NCI-H526 (cell line): Measurements from ENCODE around the gene AQP12B.

ENCODE experiments used
- DNase-seq, 2 experiments: peaks; one replicate each; lab custom pipeline; 2025; lab: John Stamatoyannopoulos, UW

AQP12B gene

DNA sequence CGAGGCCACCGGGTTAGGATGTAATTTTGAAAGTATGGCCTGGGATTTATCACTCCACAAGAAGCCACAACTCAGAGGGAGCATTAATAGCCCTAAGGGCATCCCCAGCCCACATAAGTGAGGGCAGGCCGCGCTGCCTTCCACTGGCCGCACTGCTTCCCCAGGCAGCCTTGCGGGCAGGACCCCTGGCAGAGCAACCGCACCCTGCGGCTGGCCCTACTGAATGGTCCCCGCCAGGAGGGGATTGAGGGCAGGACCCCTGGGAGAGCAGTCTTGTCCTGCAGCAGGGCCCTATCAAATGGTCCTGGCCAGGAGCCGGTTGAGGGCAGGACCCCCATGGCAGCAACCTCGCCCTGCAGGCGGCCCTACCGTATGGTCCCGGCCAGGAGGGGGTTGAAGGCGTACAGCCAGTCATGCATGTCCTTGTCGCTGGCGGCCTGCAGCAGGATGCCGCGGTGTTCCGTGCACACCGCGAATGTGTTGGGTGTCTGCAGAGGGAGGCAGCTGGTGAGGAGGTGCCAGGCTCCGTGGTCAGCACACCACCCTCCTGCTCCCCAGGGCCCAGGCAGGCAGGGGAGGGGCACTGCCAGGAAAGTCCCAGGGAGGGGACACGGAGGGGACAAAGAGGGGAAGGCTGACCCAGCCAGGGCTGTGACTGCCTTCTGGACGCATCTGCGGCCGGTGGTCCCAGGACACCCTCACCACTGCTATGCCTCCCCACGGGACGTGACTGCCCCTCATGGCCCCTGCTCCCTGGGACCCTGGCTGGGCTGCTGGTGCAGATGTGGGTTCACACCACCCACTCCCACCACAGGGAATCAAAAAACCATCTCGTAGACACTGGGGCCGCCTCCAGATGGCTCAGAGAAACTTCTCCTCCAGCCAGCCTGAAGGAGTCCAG is 35.2 kb upstream of the AQP12B start:
- DNase-seq: no peak

DNA sequence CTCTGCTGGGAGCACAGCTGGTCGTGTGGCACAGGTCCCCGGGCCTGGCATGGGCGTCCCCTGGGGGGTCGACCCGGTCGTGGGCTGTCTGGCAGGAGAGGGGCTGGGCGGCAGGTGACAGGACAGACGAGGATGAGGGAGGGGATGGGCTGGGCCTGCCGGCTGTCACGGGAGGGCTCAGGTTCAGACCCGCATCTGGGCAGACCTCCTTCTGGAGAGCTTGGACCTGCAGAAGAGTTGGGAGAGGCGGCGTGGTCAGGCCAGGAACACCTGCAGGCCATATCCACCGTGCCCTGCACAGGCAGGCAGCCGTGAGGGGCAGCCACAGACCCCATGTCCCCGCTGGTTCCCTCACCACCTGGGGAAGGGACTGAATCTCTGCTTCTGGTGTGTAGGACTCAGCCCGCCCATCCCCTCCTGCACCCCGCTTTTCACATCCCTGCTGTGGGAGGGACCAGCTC is 34.5 kb upstream of the AQP12B start:
- no peak for DNase-seq

DNA sequence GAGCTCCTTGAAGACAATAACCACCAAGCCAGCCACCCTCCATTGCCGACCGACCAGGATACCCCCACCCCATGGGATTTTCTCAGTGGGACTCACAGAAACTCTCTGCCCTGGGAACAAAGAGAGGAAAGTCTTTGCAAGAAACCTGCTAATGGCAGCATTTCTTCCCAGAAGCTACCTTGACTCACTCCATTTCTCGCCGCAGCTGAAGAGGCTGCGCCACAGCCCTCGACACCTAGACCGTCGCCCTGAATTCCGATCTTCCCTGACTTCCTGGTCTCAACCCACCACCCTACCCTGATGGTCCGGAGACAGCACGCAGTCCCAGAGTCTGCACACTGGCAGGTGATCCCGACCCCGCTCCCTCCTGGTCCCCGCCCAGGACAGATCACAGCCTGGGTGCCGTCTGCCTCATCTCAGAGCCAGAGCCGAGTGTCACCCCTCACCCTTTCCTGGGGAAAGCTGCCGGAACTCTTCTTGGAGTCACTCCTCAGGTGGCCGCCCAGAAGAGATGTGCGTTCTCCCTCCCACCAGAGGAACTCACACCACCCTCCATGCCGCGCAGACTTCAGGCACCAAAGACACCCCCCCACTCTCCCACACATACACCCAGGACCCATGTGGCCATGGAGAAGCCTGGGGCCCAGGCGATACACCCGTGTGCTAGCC is 33.6 kb upstream of the AQP12B start:
- no peak for DNase-seq

DNA sequence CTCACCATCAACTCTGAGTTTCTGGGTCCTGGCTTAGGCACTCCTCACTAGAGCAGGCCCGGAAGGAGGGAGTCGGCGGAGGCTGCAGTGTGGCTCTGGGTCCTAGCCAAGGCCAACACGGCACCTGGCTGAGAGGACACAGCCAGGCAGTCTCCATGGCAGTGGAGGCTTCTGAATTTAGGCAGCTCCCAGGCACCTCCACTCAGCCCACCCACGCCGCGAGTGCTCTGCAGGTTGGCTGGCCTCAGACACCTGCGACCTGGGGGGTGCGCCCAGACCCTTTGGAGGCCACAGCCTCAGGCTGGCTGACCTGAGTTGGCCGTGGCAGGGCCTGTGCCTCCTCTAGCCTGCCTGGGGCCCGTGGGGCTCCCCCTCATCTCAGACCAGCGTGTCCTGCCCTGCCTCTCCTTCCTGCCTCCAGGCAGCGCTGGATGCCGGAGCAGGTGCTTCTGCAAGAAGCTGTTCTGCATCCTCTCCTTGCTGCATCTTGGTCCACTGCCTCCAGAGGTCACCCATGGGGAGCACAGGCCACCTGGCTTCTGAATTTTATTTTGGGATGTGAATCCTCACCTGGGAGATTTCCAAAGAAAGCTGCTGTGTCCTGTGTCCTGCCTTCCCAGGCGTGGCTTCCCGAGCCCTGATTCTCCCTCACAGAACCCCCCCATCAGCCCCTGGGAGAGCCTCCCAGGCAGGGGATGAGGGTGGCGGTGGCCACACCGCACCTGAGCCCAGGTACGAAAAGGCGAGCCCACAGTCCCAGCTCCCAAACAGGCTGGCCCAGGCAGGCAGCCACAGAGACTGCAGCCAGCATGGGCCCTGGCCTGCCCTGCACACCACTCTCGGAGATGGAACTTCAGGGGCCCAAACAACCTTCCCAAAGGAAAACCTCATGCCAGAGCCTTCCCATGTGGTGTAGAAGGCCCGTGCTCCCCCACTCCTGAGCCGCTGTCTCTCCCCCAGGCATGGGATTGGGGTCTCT is 32.4 kb upstream of the AQP12B start:
- peak in 1 of 2 experiments; percentile 54 for DNase-seq

DNA sequence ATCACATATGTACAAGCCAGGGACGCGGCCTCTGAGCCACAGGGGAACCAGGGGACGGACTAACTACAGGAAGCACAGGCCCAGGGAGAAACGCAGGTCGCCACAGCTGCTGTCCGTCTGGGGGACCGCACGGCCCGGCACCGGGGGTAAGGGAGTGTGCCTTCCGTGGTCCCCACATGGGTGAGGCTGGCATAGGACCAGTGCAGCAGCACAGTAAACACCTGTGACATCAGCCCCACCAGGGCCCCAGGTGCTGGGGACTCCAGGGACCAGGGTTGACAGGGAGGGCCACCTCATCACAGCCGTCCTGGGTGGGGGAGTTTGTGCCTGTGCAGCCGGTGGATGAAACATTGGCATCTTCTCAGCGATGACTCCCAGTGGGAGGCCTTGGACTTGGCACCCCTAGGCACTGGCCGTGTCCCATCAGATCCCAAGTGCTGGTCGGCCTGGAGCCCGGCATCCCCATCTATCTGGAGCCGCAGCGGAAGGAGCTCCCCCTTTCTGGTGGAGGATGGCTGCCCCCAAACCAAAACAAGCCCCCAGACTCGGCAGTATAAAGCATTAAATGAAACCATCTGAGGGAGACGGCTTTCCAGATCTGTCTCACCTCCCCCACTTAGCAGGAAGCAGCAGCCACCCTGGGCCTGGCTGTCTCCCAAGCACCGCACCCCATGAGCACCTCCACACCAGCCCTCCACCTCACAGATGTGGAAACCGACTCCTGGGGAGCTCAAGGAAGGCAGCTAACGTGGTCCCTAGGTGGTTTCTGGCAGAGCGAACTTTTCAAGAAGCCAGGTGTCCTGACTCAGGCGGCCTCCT is 31.5 kb upstream of the AQP12B start:
- DNase-seq: no peak

DNA sequence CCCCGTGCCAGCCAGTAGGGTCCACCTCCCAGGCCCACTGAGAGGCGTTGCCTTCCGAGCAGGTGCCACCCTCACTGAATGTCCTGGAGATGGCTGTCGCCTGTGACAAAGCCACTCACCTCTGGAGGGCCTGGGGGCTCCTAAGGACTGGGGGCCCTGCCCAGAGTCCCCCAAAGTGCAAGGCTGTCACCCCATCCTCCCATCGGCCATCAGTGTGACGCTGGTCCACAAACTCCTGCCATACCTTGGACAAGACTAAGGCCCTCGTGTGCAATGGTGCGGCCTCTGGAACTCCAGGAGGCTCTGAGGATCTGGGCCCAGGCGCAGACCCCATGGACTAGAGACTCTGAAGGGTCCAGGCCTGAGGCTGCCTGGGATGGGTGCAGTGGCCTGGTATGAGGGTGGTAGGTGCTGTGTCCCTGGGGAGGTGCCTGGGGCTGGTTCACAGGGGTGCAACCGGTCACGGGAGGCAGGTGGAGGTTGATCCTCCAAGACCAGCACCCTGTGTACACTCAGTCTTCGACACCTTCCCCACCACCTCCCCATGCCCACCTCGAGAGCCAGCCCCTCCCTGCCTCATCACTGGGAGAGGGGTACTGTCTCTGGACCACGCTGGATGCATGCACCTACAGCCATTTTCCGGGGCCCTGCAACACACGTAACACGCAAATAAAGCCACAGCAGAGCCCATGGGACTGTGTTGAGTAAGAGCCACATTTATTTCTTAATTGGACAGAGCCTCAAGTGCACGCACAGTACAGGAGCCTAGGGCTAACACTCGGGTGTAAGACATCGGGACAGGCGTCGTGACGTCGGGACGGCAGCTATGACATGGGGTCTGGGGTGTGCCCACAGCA is 30.6 kb upstream of the AQP12B start:
- peak in 1 of 2 experiments; percentile 40 for DNase-seq

DNA sequence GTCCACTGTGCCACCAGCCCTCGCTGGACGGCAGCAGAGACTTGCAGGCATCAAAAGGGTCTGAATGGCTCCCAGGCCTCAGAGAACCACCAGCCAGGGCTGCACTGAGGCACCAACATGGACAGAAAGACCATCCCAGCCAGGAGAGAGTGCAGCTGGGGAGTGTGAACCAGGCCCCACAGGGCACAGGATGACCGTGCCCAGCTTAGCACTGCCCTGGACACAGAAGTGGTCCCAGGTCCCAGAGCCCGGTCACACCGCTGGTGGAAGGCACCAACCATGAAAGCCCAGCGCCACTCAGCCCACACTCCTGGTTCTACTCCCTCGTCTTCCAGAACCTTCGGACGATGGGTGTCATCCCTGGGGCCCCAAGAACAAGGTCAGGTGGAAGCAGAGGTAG is 29.4 kb upstream of the AQP12B start:
- no peak for DNase-seq

DNA sequence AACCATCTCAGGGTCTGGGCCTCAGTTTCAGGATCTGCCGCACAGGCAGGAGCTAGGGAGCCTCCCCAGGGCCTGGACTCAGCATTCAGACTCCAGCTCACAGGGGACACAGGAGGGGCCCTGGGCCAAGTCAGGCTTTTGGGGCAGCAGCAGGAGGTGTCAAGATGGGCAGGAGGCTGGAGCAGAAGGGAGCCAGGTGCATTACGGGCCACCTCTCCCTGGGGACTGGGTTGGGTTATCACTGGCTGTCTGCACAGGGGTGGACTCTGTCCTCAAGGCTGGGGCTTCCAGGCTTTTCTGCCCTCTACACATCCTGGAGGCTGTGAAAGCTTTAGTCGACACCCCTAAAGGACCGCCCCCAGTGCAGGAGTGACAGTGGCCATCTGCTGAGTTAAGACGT is 29.0 kb upstream of the AQP12B start:
- peak in 1 of 2 experiments; percentile 44 for DNase-seq

DNA sequence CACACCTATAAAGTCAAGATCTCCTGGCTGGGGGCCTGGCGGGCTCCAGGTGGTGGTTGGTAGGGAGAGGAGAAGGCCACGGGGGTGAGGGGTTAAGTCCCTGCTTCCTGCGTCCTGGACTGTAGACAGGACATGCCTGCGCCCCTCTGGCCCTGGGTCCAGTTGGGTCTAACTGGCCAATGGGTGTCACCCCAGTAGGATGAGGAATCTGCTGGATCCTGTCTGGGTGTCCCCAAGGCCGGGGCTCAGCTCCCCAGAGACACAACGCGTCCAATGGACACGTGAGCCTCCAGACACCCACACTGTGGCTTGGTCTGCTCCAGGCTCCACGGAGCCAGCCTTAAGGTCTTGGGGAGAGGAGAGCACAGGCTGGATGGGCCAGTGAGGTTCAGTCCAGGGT is 28.6 kb upstream of the AQP12B start:
- no peak for DNase-seq

DNA sequence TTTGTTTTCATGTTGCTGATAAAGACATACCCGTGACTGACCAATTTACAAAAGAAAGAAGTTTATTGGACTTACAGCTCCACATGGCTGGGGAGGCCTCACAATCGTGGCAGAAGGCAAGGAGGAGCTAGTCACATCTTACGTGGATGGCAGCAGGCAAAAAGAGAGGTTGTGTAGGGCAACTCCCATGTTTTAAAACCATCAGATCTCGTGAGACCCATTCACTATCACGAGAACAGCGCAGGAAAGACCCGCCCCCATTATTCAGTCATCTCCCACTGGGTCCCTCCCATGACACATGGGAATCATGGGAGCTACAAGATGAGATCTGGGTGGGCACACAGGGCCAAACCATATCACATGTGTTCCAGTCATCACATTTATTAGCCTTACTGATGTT is 25.8 kb upstream of the AQP12B start:
- DNase-seq: no peak

DNA sequence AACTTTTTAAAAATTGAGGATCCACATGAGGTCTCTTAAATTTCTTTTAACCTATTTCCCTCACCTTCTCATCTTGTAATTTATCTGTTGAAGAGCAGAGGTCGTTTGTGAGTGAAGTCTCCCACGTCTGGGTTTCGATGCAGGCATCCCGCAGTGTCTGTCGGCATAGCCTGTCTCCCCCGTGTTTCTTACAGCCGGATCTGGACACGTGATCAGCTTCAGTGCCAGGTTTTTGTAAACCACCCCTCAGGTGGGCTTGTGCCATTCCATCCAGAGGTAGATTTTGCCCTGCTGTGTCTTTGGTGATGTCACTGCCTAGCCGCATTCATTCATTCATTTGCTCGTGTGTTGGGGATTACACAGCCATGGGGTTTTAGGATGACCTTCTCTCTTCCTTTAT is 25.1 kb upstream of the AQP12B start:
- no peak for DNase-seq

DNA sequence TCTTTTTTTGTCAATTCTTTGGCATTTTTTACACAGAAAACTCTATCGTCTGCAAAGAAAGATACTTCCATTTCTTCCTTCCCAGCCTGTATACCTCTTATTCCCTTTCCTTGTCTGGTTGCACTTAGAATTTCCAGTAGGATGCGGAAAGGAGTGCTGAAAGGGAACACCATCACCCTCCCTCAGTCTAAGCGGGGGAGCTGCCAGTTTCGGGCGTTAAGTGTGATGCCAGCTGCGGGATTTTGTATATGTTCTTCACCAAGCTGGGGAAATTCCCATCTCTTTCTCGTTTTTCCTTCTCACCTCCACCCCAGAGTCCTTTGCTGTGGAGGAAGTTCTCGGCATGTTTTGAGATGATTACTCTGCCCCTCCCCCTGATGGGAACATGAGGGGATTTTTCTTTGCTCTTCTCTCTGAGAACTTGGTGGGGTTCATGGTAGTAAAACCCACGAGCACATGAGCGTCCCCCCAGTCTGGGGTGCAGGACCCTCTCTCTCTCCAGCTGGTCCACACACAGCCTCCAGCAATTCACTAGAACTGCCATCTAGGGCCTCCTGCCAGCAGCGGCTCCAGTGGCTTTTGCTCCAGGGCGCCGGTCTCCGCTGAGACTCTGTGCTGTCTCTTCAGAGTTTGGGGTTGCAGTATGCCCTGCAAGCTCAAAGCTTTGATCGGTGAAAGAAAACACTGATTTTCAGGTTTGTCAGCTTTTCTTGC is 24.5 kb upstream of the AQP12B start:
- DNase-seq: no peak

DNA sequence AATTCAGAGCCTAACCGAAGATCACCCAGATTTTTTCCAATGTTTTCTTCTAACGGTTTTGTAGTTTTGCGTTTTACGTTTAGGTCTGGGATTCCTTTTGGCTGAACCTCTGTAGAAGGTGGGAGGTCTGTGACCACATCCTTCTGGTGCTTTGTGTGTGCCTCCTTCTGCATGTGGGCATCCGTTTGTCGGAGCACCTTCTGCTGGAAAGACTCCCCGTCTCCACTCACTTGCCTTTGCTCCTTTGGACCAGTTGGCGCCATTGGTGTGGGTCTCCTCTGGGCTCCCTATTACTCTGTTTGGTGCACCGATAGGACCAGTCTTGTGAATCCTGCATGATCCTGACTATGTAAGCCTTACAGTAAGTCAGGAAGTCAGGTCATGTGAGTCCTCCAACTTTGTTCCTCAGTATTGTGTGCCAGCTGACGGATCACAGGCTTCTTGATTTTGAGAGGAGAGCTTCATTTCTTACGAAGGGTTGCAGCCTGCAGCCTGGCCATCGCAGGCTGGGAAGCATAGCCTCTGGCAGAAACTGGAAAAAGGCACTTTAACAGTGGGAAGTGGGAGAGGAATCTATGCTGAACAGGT is 22.6 kb upstream of the AQP12B start:
- no peak for DNase-seq

DNA sequence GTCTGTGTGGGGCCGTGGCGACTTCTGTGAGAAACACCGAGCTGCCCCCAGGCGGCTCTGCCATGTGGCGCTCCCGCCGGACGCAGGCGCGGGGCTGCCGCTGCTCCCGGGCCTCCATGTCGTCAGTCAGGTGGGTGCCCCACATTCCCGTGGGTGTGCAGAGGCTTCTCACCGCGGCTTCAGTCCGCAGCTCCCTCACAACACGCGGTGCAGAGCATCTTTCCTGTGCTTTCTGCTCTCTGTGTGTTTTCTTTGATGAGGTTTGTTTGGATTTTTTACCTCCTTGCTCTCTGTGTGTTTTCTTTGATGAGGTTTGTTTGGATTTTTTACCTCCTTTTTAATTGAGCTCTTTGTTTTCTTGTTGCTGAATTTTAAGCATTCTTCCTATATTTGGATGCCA is 22.0 kb upstream of the AQP12B start:
- DNase-seq: peak in 1 of 2 experiments; percentile 25

DNA sequence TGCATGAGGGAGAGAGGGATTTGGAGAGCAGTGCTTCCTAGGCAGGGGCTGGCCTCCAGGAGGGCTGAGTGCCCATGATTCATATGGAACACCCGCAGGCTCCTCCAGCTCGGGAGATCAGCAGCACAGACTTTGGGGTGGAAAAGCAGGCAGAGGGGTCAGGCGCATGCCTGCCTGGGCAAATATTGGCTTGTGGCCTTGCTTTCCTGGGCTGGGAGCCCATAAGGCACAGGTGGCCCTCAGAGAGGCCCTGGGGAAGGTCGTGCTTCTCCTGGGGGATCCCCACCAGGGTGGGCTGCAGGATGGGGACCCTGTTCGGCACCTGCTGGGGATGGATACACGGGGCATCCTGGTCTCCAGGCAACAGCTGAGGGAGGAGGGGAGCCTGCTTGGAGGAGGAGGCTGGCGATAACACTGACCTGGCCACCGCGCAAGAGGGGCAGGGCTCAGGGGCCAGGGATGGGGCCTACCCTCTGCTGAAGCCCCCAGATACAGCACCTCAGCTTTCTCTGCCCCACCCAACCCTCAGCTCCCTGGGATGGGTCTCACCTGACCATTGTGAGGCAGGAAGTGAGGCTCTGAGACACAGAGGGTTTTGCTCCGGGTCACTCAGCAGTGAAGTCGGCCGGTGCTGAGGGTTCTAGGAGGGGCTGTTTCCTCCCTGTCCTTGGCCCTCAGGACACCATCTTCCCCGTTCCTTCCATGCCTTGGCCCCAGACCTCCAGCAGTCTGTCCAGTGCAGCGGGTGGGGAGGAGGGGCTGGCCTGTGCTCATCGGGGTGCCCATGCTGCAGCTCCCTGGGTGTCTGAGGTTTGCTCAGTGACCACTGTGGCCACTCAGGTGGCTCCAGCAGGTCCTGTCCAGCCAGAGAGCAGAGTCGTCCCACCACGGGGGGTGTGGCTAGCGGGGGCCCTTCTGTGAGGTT is 21.0 kb upstream of the AQP12B start:
- no peak for DNase-seq

DNA sequence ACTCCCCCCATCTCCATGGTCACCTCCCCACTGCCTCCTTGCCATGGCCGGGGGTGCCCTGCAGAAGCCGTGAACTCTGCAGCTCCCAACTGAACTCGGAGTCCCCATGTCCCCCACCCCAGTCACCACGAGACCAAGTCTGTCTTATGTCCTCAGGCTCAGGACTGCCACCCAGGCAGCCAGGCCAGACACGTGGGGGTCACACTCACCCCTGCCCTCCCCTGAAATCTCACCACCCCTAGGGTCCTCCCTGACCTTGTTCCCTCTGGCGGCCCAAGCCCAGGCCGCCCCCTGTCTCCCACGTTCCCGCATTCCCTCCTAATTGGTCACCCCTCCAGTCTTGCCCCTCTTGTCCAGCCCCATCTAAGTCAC is 19.9 kb upstream of the AQP12B start:
- no peak for DNase-seq

DNA sequence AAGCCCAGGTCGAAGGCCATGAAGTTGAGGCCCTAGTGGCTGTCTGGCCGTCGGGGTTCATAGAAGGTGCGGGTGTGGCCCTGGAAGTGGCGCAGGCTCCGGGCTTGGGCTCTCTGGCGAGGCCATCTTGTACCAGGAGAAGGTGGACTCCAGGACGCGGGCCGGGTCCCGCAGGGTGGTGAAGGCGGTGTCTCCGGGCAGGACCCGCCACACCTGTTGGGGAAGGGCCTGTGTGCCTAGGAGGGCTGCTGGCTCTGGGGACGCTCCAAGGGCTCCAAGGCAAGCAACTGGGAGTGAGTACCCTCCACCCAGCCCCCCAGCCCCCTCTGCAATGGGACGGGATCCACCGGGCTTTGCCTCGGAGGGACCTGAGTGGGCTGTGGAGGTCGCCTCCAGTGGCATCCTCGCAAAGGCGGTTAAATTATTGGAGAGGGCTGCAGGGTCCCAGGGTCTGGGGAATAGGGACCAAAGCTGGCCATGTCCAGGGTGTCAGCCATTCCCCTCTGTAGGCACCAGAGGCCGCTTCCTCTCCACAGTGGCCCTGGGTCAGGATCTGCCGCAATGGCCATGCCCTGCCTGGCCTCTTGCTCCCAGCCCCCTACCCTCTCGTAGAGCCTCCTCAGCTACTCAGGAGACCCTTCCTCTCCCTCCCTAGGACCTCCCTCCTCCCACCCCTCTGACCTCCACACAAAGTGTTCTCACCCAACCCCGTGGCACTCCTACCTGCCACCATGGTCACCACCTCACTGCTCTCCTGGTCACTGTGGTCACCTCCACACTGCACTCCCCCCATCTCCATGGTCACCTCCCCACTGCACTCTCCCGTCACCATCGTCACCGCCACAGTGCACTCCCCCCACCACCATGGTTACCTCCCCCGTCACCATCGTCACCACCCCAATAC is 19.3 kb upstream of the AQP12B start:
- no peak for DNase-seq
